H9 (cell line): ENCODE data around the gene RPS23. TPM values are rescaled to one million over a fixed set of nuclear protein-coding genes. Genes with fewer than 3 reads are reported as not detected.
"Not testable (repeated sequence)": the region's sequence is repeated elsewhere in the genome, so short reads cannot be mapped to it uniquely, and the experiment has no call there.

Experiments
- DNase-seq: peaks from one replicate; pipeline ENCODE4 v3.0.0-alpha.2; 2017
- H2AFZ ChIP-seq: one replicate; pipeline ENCODE4 v1.6.1; 2013; ENCODE audit warnings: mild to moderate bottlenecking, low read length, control low read depth, moderate library complexity
- H2AK5ac ChIP-seq: 2 replicates; pipeline ENCODE4 v1.6.1; 2013; ENCODE audit warnings: low read length, control low read depth, mixed read lengths; ENCODE audit not compliant: insufficient read length
- H2BK120ac ChIP-seq: one replicate; pipeline ENCODE4 v1.6.1; 2013; ENCODE audit warnings: low read depth, mild to moderate bottlenecking, low read length, control low read depth, inconsistent platforms; ENCODE audit not compliant: poor library complexity, severe bottlenecking
- H2BK12ac ChIP-seq: 2 replicates; pipeline ENCODE4 v1.6.1; 2013; ENCODE audit warnings: low read length, control low read depth, mixed read lengths, low read depth; ENCODE audit not compliant: insufficient read length
- H2BK15ac ChIP-seq: 2 replicates; pipeline ENCODE4 v1.6.1; 2013; ENCODE audit warnings: low read depth, low read length, control low read depth
- H2BK20ac ChIP-seq: one replicate; pipeline ENCODE4 v1.6.1; 2013; ENCODE audit warnings: low read depth, mild to moderate bottlenecking, low read length, control low read depth, inconsistent platforms; ENCODE audit not compliant: poor library complexity, severe bottlenecking
- H2BK5ac ChIP-seq: 2 replicates; pipeline ENCODE4 v1.6.1; 2013; ENCODE audit warnings: low read length, control low read depth, mixed read lengths; ENCODE audit not compliant: insufficient read length
- H3K14ac ChIP-seq: 2 replicates; pipeline ENCODE4 v1.6.1; 2013; ENCODE audit warnings: low read length, control low read depth; ENCODE audit not compliant: insufficient read depth
- H3K18ac ChIP-seq: 2 replicates; pipeline ENCODE4 v1.6.1; 2013; ENCODE audit warnings: low read depth, mild to moderate bottlenecking, mixed read lengths, low read length, control low read depth; ENCODE audit not compliant: insufficient read length
- H3K23ac ChIP-seq: 2 replicates; pipeline ENCODE4 v1.6.1; 2013; ENCODE audit warnings: low read length, control low read depth, mixed read lengths, low read depth; ENCODE audit not compliant: insufficient read length
- H3K23me2 ChIP-seq: 2 replicates; pipeline ENCODE4 v1.6.1; 2013; ENCODE audit warnings: low read depth, mild to moderate bottlenecking, mixed read lengths, low read length, control low read depth; ENCODE audit not compliant: insufficient read length, poor library complexity, severe bottlenecking
- H3K27ac ChIP-seq: 2 replicates; pipeline ENCODE4 v1.5.1; 2013; ENCODE audit warnings: low read length, control low read depth, mixed read lengths, low read depth; ENCODE audit not compliant: insufficient read length
- H3K27me3 ChIP-seq: 2 replicates; pipeline ENCODE4 v1.6.1; 2013; ENCODE audit warnings: low read length, control low read depth, inconsistent platforms; ENCODE audit not compliant: insufficient read depth
- H3K4ac ChIP-seq: 2 replicates; pipeline ENCODE4 v1.6.1; 2013; ENCODE audit warnings: low read depth, mild to moderate bottlenecking, control low read depth, inconsistent platforms, low read length, moderate library complexity
- H3K4me1 ChIP-seq: 2 replicates; pipeline ENCODE4 v1.6.1; 2013; ENCODE audit warnings: low read length, control low read depth, inconsistent platforms; ENCODE audit not compliant: insufficient read depth
- H3K4me2 ChIP-seq: 2 replicates; pipeline ENCODE4 v1.6.1; 2013; ENCODE audit warnings: low read length, control low read depth, mixed read lengths; ENCODE audit not compliant: insufficient read length, insufficient read depth
- H3K56ac ChIP-seq: 2 replicates; pipeline ENCODE4 v1.6.1; 2013; ENCODE audit warnings: low read depth, mild to moderate bottlenecking, mixed read lengths, low read length, control low read depth; ENCODE audit not compliant: insufficient read length
- H3K79me1 ChIP-seq: 2 replicates; pipeline ENCODE4 v1.6.1; 2013; ENCODE audit warnings: low read depth, mild to moderate bottlenecking, moderate library complexity, low read length, control low read depth, inconsistent platforms; ENCODE audit not compliant: insufficient read depth, poor library complexity, severe bottlenecking
- H3K79me2 ChIP-seq: 2 replicates; pipeline ENCODE4 v1.6.1; 2013; ENCODE audit warnings: low read length, control low read depth, inconsistent platforms; ENCODE audit not compliant: insufficient read depth
- H3K9ac ChIP-seq: 2 replicates; pipeline ENCODE4 v1.6.1; 2013; ENCODE audit warnings: low read length, control low read depth, mixed read lengths; ENCODE audit not compliant: insufficient read length; ENCODE audit errors: extremely low read depth
- H3K9me3 ChIP-seq: one replicate; pipeline ENCODE4 v1.6.1; 2013; ENCODE audit warnings: low read depth, low read length, inconsistent platforms; ENCODE audit not compliant: control insufficient read depth
- H3T11ph ChIP-seq: one replicate; pipeline ENCODE4 v1.6.1; 2013; ENCODE audit warnings: mild to moderate bottlenecking, low read length, control low read depth, inconsistent platforms
- H4K20me1 ChIP-seq: one replicate; pipeline ENCODE4 v1.6.1; 2013; ENCODE audit not compliant: control insufficient read depth, insufficient read length, insufficient read depth
- H4K5ac ChIP-seq: 2 replicates; pipeline ENCODE4 v1.6.1; 2013; ENCODE audit warnings: low read depth, mild to moderate bottlenecking, mixed read lengths, low read length, control low read depth; ENCODE audit not compliant: insufficient read length
- H4K8ac ChIP-seq: replicated peaks from 2 replicates; pipeline ENCODE4 v1.6.1; 2013; ENCODE audit warnings: low read length, control low read depth, mixed read lengths, low read depth; ENCODE audit not compliant: insufficient read length
- H4K91ac ChIP-seq: 2 replicates; pipeline ENCODE4 v1.6.1; 2013; ENCODE audit warnings: low read depth, mild to moderate bottlenecking, moderate library complexity, mixed read lengths, low read length, control low read depth; ENCODE audit not compliant: insufficient read length
- H3K27ac Mint-ChIP-seq, 3 experiments: 2 replicates in 2 of 3; 3 replicates in 1 of 3; pipeline ENCODE4 v1.8.0; 2020 to 2021; ENCODE audit warnings: mixed read lengths in 3 of 3, mild to moderate bottlenecking in 1 of 3, moderate library complexity in 1 of 3
- H3K27me3 Mint-ChIP-seq: 2 replicates; pipeline ENCODE4 v1.8.0; 2021; ENCODE audit warnings: low read depth, mild to moderate bottlenecking, moderate library complexity, mixed read lengths
- H3K36me3 Mint-ChIP-seq, 3 experiments: 2 replicates in 2 of 3; 3 replicates in 1 of 3; pipeline ENCODE4 v1.8.0; 2020 to 2021; ENCODE audit warnings: low read depth in 3 of 3, mixed read lengths in 3 of 3; ENCODE audit not compliant: insufficient read depth in 1 of 3
- H3K4me1 Mint-ChIP-seq, 2 experiments: 2 replicates each; pipeline ENCODE4 v1.8.0; 2020; ENCODE audit warnings: mixed read lengths in 2 of 2
- H3K4me3 Mint-ChIP-seq, 2 experiments: 2 replicates in 1 of 2; 3 replicates in 1 of 2; pipeline ENCODE4 v1.8.0; 2020 to 2021; ENCODE audit warnings: mild to moderate bottlenecking in 2 of 2, mixed read lengths in 2 of 2, moderate library complexity in 1 of 2
- H3K9me3 Mint-ChIP-seq, 2 experiments: 2 replicates in 1 of 2; 3 replicates in 1 of 2; pipeline ENCODE4 v1.8.0; 2020; ENCODE audit warnings: mild to moderate bottlenecking in 2 of 2, mixed read lengths in 2 of 2, moderate library complexity in 1 of 2
- CTCF ChIP-seq: fragments of 200-600 bp; sonication (generic); conservative IDR thresholded peaks from 3 replicates; pipeline ENCODE4 v1.8.0; 2021; ENCODE audit warnings: antibody characterized with exemption, mild to moderate bottlenecking
- WGBS: extraction: QIAGEN DNeasy Blood & Tissue Kit; methylation state at CpG from one replicate; pipeline ENCODE4 v1.1.7; 2013; ENCODE audit warnings: missing lambda C conversion rate, low lambda C conversion rate, mixed read lengths; ENCODE audit not compliant: insufficient read length; ENCODE audit errors: extremely low coverage; 5-methylcytosine and 5-hydroxymethylcytosine counted together
- total RNA-seq: library from RNA; stranded (reverse); gene quantifications from 2 replicates; pipeline ENCODE4 v1.2.1, GENCODE V29; 2021

The RPS23 gene
- total RNA-seq, 1 experiment from 2014 or later, result 2,916 TPM

GRCh38 chr5:82274343-82275211 lies 3.6 kb downstream of the RPS23 start:
- Histone ChIP-seq H2AK5ac (no peak overlapping the region), H3K23ac (no peak overlapping the region)

GRCh38 chr5:82273426-82273825 lies 4.7 kb downstream of the RPS23 start:
- H4K91ac ChIP-seq, H2BK20ac ChIP-seq, H3K4me1 ChIP-seq, H3K9ac ChIP-seq, H3K23ac ChIP-seq, H3K18ac ChIP-seq, H3K23me2 ChIP-seq, H2BK120ac ChIP-seq, H2AK5ac ChIP-seq, H3K9me3 ChIP-seq, H4K20me1 ChIP-seq, H3K4ac ChIP-seq, H3K9me3 Mint-ChIP-seq, H3K79me2 ChIP-seq, H3K27me3 ChIP-seq, H2BK15ac ChIP-seq, H4K5ac ChIP-seq, H2AFZ ChIP-seq, H3K4me3 Mint-ChIP-seq, H3K27ac ChIP-seq, H3K79me1 ChIP-seq, H3K27me3 Mint-ChIP-seq, H3K4me2 ChIP-seq, H3K56ac ChIP-seq, H2BK5ac ChIP-seq, DNase-seq, H2BK12ac ChIP-seq, H3T11ph ChIP-seq, H3K14ac ChIP-seq, H4K8ac ChIP-seq: not testable (repeated sequence)
- peaks cover 56 to 61% of the 10 kb centered on the region in 2 experiments for H3K4me1 Mint-ChIP-seq
- H3K27ac Mint-ChIP-seq, result peak overlapping the region; percentile 40 to 96 (median 94); a peak in 5 of 7 replicates
- WGBS, result no CpG with 5 or more reads among the region's 4 CpGs
- H3K36me3 Mint-ChIP-seq, result peaks cover 43 to 58% (median 47%) of the 10 kb centered on the region in 3 experiments

More at GRCh38 chr5:82274343-82275211, 3.6 kb downstream of the RPS23 start:
- no peaks in the 10 kb centered on the region for H3K9me3 ChIP-seq
- Mint-ChIP-seq H3K9me3 (no peaks in the 10 kb centered on the region; a peak in 1 of 5 replicates), H3K27ac (peak overlapping the region; percentile 92 to 97 (median 94)), H3K27me3 (no peaks in the 10 kb centered on the region; the same call in 1 of the 2 replicates), H3K36me3 (peaks cover 37 to 50% (median 43%) of the 10 kb centered on the region in 3 experiments), H3K4me1 (peaks cover 61 to 71% of the 10 kb centered on the region in 2 experiments), H3K4me3 (peak overlapping the region; percentile 30 to 35; a peak in 4 of 5 replicates)
- no peaks in the 10 kb centered on the region for H4K20me1 ChIP-seq
- H3K56ac ChIP-seq, result no peak overlapping the region
- H3K79me2 ChIP-seq, result peaks cover 5% of the 10 kb centered on the region; the same call in 1 of the 2 replicates
- DNase-seq, result peak; percentile 93
- no peak overlapping the region for H2BK20ac ChIP-seq
- no peak overlapping the region for H3K4ac ChIP-seq
- H2BK5ac ChIP-seq, result no peak overlapping the region
- H3K27ac ChIP-seq, result peak overlapping the region; percentile 67
- no peaks in the 10 kb centered on the region for H3K79me1 ChIP-seq
- no peak overlapping the region for H3T11ph ChIP-seq
- no peak overlapping the region for H4K8ac ChIP-seq
- H2AFZ ChIP-seq, result no peak overlapping the region
- peaks cover 4% of the 10 kb centered on the region for H3K23me2 ChIP-seq
- no peaks in the 10 kb centered on the region; the same call in 1 of the 2 replicates for H3K4me1 ChIP-seq
- H2BK12ac ChIP-seq, result no peak overlapping the region
- peak overlapping the region; percentile 18 for H3K4me2 ChIP-seq
- H3K18ac ChIP-seq, result peak overlapping the region; percentile 12
- H4K91ac ChIP-seq, result no peak overlapping the region
- WGBS, result no CpG with 5 or more reads among the region's 31 CpGs
- no peak overlapping the region for H3K14ac ChIP-seq
- no peak for TF ChIP-seq CTCF
- H4K5ac ChIP-seq, result peak overlapping the region; percentile 7
- no peak overlapping the region for H2BK120ac ChIP-seq
- H2BK15ac ChIP-seq, result no peak overlapping the region
- no peaks in the 10 kb centered on the region for H3K27me3 ChIP-seq
- H3K9ac ChIP-seq, result peak overlapping the region; percentile 14
